NCI-H128 (cell line): Measurements from ENCODE around the gene CNDP1.
"Not testable (repeated sequence)": the region's sequence is repeated elsewhere in the genome, so short reads cannot be mapped to it uniquely, and the experiment has no call there.

Source experiments
- DNase-seq: peaks from one replicate; lab custom pipeline; 2025; ENCODE audit not compliant: unreplicated experiment; lab: John Stamatoyannopoulos, UW

Gene CNDP1

DNA sequence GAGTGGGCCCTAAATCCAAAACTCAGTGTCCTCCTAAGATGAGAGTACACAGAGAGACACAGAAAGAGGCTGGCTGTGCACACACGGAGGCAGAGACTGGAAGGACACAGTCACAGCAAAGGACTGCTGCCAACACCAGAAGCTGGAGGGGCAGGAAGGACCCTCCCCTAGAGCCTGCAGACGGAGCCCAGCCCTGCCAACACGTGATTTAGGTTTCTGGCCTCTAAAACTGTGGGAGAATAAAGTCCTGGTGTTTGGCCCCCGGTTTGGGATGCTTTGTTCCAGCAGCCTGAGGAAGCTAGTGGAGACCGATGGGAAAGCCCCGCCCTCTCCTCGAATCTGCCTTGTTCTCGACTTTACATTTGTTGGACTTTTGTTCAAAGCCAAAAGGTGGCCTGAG lies 10.6 kb downstream of the CNDP1 start:
- DNase-seq, result no peak

DNA sequence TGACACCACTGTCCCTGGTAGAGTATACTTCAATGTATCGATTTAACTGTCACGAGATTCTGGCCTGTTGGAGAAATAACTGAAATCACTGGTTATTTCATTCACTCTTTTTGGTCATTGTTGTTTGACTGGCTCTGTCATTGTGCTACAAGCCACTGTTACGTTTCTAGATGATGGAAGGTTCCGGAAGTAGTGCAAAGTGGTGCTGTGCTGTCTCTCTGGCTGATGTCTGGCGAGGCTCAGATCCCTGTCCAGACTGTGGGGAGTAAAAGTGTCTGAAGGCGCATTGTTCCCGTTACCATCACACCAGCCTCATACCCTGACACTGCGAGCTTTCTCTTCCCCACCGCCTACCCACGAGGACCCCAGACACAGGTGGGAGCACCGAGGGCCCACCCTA lies 11.7 kb downstream of the CNDP1 start:
- DNase-seq, result no peak

- no peak for DNase-seq
Observed at GRCh38 chr18:74546751-74547530, 12.6 kb downstream of the CNDP1 start.

DNA sequence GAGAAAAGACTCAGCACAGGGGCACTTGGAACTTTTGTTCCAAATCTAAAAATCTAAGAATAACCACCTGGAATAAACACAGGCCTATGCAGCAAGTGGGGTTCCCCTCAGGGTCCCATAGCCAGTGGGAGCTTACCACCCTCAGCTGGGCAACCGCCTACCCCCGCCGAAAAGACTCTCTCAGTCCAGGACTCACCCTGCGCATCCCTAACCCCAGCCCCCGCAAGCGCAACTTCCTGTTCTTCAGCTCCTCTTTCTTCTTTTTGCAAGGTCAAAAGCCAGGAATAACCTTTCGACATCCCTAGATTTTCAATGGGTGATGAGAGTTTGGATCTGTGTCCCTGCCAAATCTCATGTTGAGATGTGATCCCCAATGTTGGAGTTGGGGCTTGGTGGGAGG lies 13.6 kb downstream of the CNDP1 start:
- DNase-seq, result no peak

GRCh38 chr18:74549591-74550104 lies 15.3 kb downstream of the CNDP1 start:
- no peak for DNase-seq

DNA sequence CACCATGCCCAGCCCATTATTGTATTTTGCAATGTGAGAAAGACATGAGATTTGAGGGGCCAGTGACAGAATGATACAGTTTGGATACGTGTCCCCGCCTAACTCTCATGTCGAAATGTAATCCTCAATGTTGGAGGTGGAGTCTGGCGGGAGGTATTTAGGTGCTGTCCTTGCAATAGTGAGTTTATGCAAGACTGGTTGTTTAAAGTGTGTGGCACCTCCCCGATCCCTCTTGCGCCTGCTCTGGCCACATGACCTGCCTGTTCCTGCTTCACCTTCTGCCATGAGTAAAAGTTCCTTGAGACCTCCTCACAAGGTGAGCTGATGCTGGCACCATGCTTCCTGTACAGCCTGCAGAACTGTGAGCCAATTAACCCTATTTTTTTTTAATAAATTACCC lies 16.6 kb downstream of the CNDP1 start:
- no peak for DNase-seq

- DNase-seq, result no peak
Observed at GRCh38 chr18:74551452-74551851, 17.2 kb downstream of the CNDP1 start.

- peak; percentile 81 for DNase-seq
Observed at GRCh38 chr18:74551936-74552555, 17.7 kb downstream of the CNDP1 start.

- DNase-seq, result no peak
Observed at GRCh38 chr18:74556126-74556525, 21.8 kb downstream of the CNDP1 start.

GRCh38 chr18:74558096-74558495 lies 23.8 kb downstream of the CNDP1 start:
- no peak for DNase-seq

GRCh38 chr18:74562131-74562730 lies 27.9 kb downstream of the CNDP1 start:
- DNase-seq, result no peak

DNA sequence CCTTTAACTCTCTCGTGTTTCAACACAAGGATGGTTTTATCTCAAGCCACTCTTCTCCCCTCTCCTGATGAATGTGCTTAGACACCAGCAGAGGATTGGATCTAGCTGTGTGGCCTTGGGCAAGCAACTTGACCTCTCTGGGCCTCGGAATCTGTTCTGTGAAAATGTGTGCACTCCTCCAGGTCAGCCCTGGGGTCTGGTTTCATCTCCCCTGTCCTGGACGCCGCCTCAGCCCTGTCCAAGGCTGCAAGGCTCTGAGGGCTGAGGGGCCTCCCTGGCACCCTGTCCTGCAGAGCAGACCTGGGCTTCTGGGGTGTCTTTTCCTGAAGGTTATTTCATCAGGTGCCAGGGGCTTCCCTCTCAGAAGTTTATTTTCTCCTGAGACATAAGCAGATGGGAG lies 28.5 kb downstream of the CNDP1 start:
- no peak for DNase-seq

DNA sequence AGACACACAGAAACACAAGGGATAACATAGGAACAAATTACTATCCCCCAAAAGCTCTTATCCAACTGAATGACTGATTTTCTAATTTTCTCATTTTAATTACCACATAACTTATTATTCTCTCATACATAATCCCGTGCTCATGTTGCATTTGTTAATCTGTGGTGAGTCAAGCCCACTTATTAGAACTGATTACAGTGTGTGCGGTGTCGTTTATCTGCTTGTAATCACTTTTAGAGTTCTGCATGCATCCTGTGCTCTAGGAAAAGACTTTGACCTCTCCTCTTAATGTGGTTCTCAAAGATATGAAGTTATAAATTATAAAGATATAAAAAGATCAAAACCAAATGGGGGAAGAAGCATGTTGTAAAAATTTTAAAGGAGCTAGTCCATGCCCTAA lies 29.7 kb downstream of the CNDP1 start:
- no peak for DNase-seq

DNA sequence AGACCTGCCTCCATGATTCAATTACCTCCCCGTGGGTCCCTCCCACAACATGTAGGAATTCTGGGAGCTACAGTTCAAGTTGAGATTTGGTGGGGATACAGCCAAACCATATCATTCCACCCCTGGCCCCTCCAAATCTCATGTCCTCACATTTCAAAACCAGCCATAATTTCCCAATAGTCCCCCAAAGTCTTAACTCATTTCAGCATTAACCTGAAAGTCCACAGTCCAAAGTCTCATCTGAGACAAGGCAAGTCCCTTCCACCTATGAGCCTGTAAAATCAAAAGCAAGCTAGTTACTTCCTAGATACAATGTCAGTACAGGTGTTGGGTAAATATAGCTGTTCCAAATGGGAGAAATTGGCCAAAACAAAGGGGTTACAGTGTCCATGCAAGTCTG lies 30.9 kb downstream of the CNDP1 start:
- not testable (repeated sequence) for DNase-seq

GRCh38 chr18:74565993-74566392 lies 31.7 kb downstream of the CNDP1 start:
- DNase-seq, result not testable (repeated sequence)

GRCh38 chr18:74567822-74568221 lies 33.5 kb downstream of the CNDP1 start:
- DNase-seq, result no peak

- DNase-seq, result no peak
Observed at GRCh38 chr18:74569401-74569800, 35.1 kb downstream of the CNDP1 start.

DNA sequence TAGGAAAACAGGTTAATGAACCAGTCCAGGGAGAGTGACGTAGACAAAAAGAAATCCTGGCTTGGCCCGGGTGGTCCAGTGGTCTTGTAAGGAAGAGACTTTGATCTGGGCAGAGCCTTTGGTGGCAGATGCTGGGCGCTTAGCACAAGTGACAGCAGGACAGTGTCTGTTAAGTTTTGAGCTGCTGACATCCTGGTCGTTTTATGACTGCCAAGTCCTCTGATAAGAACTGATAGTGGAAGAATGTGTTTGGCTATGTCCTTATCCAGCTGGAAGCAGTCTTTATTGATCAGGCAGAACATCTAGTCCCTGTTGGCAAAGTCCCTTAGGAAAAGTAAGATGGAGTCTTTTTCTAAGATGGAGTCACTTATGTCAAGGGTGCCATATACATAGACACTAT lies 36.0 kb downstream of the CNDP1 start:
- DNase-seq, result no peak

DNA sequence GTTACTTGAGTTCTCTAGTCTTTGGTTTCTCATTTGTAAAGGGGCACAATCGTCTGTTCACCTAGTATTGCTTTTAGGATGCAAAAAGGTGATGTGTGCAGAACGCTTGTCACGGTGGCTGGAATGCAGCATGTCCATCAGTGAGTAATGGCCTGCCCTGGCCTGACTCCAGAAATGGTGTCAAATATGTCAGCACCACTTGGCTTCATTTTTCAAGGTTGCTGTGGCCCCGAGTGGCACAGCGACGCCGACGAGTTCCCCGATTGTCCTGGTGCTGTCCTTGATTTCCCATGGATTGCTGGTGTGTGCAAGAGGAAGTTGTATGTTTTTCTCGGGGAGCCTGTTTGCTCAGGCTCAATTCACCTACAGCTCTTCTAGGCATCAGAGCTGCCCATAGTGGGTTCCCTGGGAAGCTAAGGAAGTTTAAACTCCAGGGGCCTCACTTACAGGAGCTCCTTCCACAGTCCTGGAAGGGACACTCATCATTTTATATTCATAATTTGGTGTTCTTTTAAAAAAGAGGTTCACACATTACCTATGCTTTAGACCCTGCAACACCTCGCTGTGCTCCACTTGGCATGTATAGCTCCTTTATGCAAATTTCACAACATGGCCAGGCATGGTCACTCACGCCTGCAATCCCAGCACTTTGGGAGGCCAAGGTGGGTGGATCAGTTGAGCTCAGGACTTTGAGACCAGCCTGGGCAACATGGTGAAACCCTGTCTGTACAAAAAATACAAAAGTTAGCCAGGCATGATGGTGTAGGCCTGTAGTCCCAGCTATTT lies 37.8 kb downstream of the CNDP1 start:
- DNase-seq, result no peak

DNA sequence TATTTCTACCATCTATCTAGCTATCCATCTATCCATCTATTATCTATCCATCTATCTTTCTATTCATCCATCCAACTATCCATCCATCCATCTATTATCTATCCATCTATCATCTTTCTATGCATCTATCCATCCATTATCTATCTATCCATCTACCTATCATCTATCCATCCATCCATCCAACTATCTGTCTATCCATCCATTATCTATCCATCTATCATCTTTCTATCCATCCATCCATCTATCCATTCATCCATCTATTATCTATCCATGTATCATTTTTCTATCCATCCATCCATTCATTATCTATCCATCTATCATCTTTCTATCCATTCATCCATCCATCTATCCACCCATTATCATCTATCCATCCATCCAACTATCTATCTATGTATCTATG lies 38.8 kb downstream of the CNDP1 start:
- DNase-seq, result no peak

DNA sequence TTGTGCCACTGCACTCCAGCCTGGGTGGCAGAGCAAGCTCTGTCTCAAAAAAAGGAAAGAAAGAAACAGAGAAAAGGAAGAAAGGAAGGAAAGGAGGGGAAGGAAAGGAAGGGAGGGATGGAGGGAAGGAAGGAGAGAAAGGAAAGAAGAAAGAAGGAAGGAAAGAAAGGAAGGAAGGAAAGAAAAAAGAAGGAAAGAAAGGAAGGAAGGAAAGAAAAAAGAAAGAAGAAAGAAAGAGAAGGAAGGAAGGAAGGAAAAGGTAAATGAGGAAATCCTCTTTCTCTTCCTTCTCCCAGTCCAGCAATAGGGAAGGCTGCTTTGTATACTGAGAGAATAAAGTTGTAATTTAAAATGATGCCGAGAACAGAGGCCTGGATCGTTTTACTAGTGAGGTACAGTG lies 40.6 kb downstream of the CNDP1 start:
- no peak for DNase-seq
